B cell (primary cell): ENCODE data around the gene CTSL. TPM values are rescaled to one million over a fixed set of nuclear protein-coding genes. Genes with fewer than 3 reads are reported as not detected.

Experiments
- ATAC-seq: fragments of 200-7000 bp; cut with Tn5 transposase; one replicate; pipeline ENCODE4 v1.10.0; 2021; ENCODE audit warnings: low read depth, mild to moderate bottlenecking, moderate number of reproducible peaks, moderate library complexity
- CTCF ChIA-PET: fragments of 350-600 bp; sonication (Branson Sonifier 250); formaldehyde crosslinking; loops from one replicate; lab custom pipeline; 2021; ENCODE audit warnings: antibody characterized with exemption, inconsistent platforms; lab: Charles Lee
- POLR2A ChIA-PET: fragments of 350-600 bp; sonication (Branson Sonifier 250); formaldehyde crosslinking; loops from one replicate; lab custom pipeline; 2021; ENCODE audit warnings: antibody characterized with exemption; lab: Charles Lee
- DNase-seq: peaks from one replicate; pipeline ENCODE4 v3.0.0; 2013
- H2AFZ ChIP-seq: 2 replicates; pipeline ENCODE4 v1.6.1; 2012; ENCODE audit warnings: mild to moderate bottlenecking, low read depth, low read length; ENCODE audit not compliant: insufficient read depth, poor library complexity, severe bottlenecking
- H3K27ac ChIP-seq, 2 donors: 1 replicate in 1 of 2; 2 replicates in 1 of 2; pipeline ENCODE4 v1.5.1; 2012 to 2013; ENCODE audit warnings: low read length in 2 of 2, mild to moderate bottlenecking in 2 of 2, moderate library complexity in 1 of 2
- H3K27me3 ChIP-seq, 4 experiments: fragments of 200-600 bp in 1 of 4; sonication (generic) in 1 of 4; replicated peaks in 1 of 4; 1 replicate in 2 of 4; 2 replicates in 2 of 4; pipeline versions ENCODE4 v1.6.1 to v1.7.0; 2013 to 2016; ENCODE audit warnings: low read length in 3 of 4, mild to moderate bottlenecking in 2 of 4, mixed read lengths in 1 of 4, moderate library complexity in 1 of 4; ENCODE audit not compliant: insufficient read depth in 4 of 4, control insufficient read depth in 3 of 4; ENCODE audit errors: control extremely low read depth in 1 of 4
- H3K36me3 ChIP-seq, 2 experiments: replicated peaks in 1 of 2; 1 replicate in 1 of 2; 2 replicates in 1 of 2; pipeline versions ENCODE4 v1.6.1 to v1.7.1; 2013; ENCODE audit warnings: low read length in 1 of 2; ENCODE audit not compliant: insufficient read depth in 2 of 2, control insufficient read depth in 1 of 2; ENCODE audit errors: control extremely low read depth in 1 of 2, extremely low read depth in 1 of 2
- H3K4me1 ChIP-seq, 2 donors: fragments of 200-600 bp in 1 of 2; sonication (generic) in 1 of 2; 1 replicate in 1 of 2; 2 replicates in 1 of 2; pipeline versions ENCODE4 v1.5.1 to v1.6.1; 2013 to 2017; ENCODE audit warnings: low read length in 2 of 2; ENCODE audit not compliant: control insufficient read depth in 2 of 2, insufficient read depth in 2 of 2
- H3K4me2 ChIP-seq: replicated peaks from 2 replicates; pipeline ENCODE3; 2012; ENCODE audit warnings: mild to moderate bottlenecking, low read depth, low read length; ENCODE audit not compliant: poor library complexity, severe bottlenecking
- H3K4me3 ChIP-seq, 5 experiments: fragments of 200-600 bp in 1 of 5; sonication (generic) in 1 of 5; 1 replicate in 3 of 5; 2 replicates in 2 of 5; pipeline versions ENCODE4 v1.5.1 to v1.7.0; 2011 to 2016; ENCODE audit warnings: low read length in 4 of 5, mild to moderate bottlenecking in 4 of 5, low read depth in 2 of 5, control low read depth in 1 of 5, moderate library complexity in 1 of 5; ENCODE audit not compliant: insufficient read depth in 1 of 5; ENCODE audit errors: control extremely low read depth in 1 of 5, extremely low read depth in 1 of 5
- H3K79me2 ChIP-seq: fragments of 200-600 bp; sonication (generic); one replicate; pipeline ENCODE4 v1.6.0; 2016; ENCODE audit warnings: low read length; ENCODE audit not compliant: control insufficient read depth, insufficient read depth
- H3K9ac ChIP-seq: fragments of 200-600 bp; sonication (generic); 2 replicates; pipeline ENCODE4 v1.6.1; 2017; ENCODE audit warnings: mild to moderate bottlenecking, low read length, moderate library complexity
- H3K9me3 ChIP-seq, 3 donors: one replicate each; pipeline versions ENCODE4 v1.6.1 to v1.7.1; 2013; ENCODE audit warnings: low read length in 2 of 3; ENCODE audit not compliant: control insufficient read depth in 2 of 3, insufficient read depth in 1 of 3; ENCODE audit errors: control extremely low read depth in 1 of 3
- H4K20me1 ChIP-seq: 2 replicates; pipeline ENCODE4 v1.6.0; 2012; ENCODE audit warnings: mild to moderate bottlenecking, low read length; ENCODE audit not compliant: insufficient read depth, control insufficient read depth, poor library complexity, severe bottlenecking
- H3K27ac Mint-ChIP-seq: one replicate; pipeline ENCODE4 v1.8.0; 2021; ENCODE audit warnings: mixed read lengths
- H3K27me3 Mint-ChIP-seq: one replicate; pipeline ENCODE4 v1.8.0; 2021; ENCODE audit warnings: mixed read lengths
- H3K4me1 Mint-ChIP-seq: one replicate; pipeline ENCODE4 v1.8.0; 2021; ENCODE audit warnings: mixed read lengths
- H3K4me3 Mint-ChIP-seq: one replicate; pipeline ENCODE4 v1.8.0; 2021; ENCODE audit warnings: mixed read lengths
- H3K9me3 Mint-ChIP-seq: one replicate; pipeline ENCODE4 v1.8.0; 2022; ENCODE audit warnings: mixed read lengths; ENCODE audit not compliant: insufficient read depth
- EZH2 ChIP-seq: IDR thresholded peaks from 2 replicates; pipeline ENCODE4 v1.6.1; 2012; ENCODE audit warnings: borderline replicate concordance, low read depth, mild to moderate bottlenecking, moderate library complexity, low read length; ENCODE audit not compliant: insufficient read depth, poor library complexity, severe bottlenecking
- WGBS: methylation state at CpG from one replicate; pipeline ENCODE4 v1.1.5; 2013; ENCODE audit warnings: missing lambda C conversion rate; ENCODE audit not compliant: insufficient coverage; 5-methylcytosine and 5-hydroxymethylcytosine counted together
- intact Hi-C: fragments of 100-400 bp; cut with micrococcal nuclease; formaldehyde crosslinking; loops from one replicate; pipeline ENCODE4 v1.10.0; 2022
- polyA plus RNA-seq: library from polyadenylated mRNA; depleted of rRNA; stranded (reverse); fragments of >200 nt; gene quantifications from 2 replicates; pipeline ENCODE4 v1.2.3, GENCODE V29; 2012
- total RNA-seq, 2 donors: library from RNA; stranded (reverse); fragments of 120-200 nt in 1 of 2; gene quantifications; 1 replicate in 1 of 2; 2 replicates in 1 of 2; pipeline versions ENCODE4 v1.2.3 to v1.2.4, GENCODE V29; 2013 to 2022
- TF ChIP-seq, protein P1 (sequence below): fragments of 200-600 bp; IDR thresholded peaks from one replicate; pipeline ENCODE4 v1.8.0; 2022; ENCODE audit warnings: antibody characterized with exemption, mild to moderate bottlenecking

The CTSL gene
- total and polyA plus RNA-seq, 2 donors (not counting 1 experiment from before 2014, with no cell fraction given), result 0.13 to 0.74 TPM

DNA sequence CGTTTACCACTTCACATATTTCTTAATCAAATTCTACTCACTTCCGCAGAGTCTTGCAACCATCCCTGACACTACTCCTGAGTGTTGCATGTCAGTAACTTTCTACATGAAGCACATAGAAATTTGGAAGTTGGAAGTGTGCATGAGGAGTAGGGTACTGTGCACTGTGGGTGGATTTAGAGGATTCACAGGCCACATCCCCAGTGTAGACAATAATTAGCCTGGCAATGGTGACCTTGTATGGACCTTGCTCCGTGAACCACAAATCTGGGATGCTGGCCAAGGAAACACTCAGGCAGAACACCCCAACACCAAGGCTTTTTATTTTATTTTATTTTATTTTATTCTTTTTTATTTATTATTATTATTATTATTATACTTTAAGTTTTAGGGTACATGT lies 25.5 kb downstream of the CTSL start:
- no peak for ATAC-seq
- Mint-ChIP-seq H3K27ac (no peak overlapping the region), H3K9me3 (peaks cover 3% of the 10 kb centered on the region), H3K4me1 (no peaks in the 10 kb centered on the region), H3K27me3 (peaks cover 3% of the 10 kb centered on the region), H3K4me3 (no peak overlapping the region)
- no peaks in the 10 kb centered on the region for H3K36me3 ChIP-seq
- H3K4me2 ChIP-seq, result no peak overlapping the region
- H3K27ac ChIP-seq, result no peak overlapping the region
- H3K4me3 ChIP-seq, result no peak overlapping the region
- CTCF ChIA-PET, result no interaction called here
- intact Hi-C loops, result no loop called here
- no CpG with 5 or more reads among the region's 3 CpGs for WGBS
- H3K79me2 ChIP-seq, result no peaks in the 10 kb centered on the region
- H3K27me3 ChIP-seq, result no peaks in the 10 kb centered on the region
- no peak overlapping the region for H2AFZ ChIP-seq
- H3K9ac ChIP-seq, result no peak overlapping the region
- H3K4me1 ChIP-seq, result no peaks in the 10 kb centered on the region
- H3K9me3 ChIP-seq, result peaks cover 0 to 3% (median 0%) of the 10 kb centered on the region in 3 donors
- TF ChIP-seq, protein P1, sequence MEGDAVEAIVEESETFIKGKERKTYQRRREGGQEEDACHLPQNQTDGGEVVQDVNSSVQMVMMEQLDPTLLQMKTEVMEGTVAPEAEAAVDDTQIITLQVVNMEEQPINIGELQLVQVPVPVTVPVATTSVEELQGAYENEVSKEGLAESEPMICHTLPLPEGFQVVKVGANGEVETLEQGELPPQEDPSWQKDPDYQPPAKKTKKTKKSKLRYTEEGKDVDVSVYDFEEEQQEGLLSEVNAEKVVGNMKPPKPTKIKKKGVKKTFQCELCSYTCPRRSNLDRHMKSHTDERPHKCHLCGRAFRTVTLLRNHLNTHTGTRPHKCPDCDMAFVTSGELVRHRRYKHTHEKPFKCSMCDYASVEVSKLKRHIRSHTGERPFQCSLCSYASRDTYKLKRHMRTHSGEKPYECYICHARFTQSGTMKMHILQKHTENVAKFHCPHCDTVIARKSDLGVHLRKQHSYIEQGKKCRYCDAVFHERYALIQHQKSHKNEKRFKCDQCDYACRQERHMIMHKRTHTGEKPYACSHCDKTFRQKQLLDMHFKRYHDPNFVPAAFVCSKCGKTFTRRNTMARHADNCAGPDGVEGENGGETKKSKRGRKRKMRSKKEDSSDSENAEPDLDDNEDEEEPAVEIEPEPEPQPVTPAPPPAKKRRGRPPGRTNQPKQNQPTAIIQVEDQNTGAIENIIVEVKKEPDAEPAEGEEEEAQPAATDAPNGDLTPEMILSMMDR, result no peak
- no peak for TF ChIP-seq EZH2
- no peaks in the 10 kb centered on the region for H4K20me1 ChIP-seq
- POLR2A ChIA-PET, result no interaction called here
- DNase-seq, result no peak

DNA sequence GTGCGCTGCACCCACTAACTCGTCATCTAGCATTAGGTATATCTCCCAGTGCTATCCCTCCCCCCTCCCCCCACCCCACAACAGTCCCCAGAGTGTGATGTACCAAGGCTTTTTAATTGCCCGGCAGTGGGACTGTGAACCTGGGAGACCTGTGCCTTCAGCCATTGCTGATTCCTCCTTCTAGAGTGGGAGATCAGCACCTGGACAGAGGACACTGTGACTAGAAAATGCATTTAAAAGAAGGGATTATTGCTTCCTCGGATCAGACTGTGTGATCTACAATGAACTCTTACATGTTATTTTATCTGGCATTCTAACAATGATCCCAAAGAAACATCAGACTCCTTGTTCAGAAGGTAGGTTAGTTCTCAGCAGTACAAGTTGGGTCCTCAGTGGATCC lies 25.9 kb downstream of the CTSL start:
- no peaks in the 10 kb centered on the region for H3K4me1 Mint-ChIP-seq
- H3K4me2 ChIP-seq, result no peak overlapping the region
- H3K4me3 ChIP-seq, result no peak overlapping the region
- ChIA-PET POLR2A (no interaction called here), CTCF (no interaction called here)
- H3K27ac ChIP-seq, result no peak overlapping the region
- H3K27me3 ChIP-seq, result no peaks in the 10 kb centered on the region
- TF ChIP-seq, protein P1, result no peak
- no peak for TF ChIP-seq EZH2
- no peak for DNase-seq
- H3K27ac Mint-ChIP-seq, result no peak overlapping the region
- intact Hi-C loops, result no loop called here
- peaks cover 3% of the 10 kb centered on the region for H3K9me3 Mint-ChIP-seq
- H3K4me3 Mint-ChIP-seq, result no peak overlapping the region
- ATAC-seq, result no peak
- no peaks in the 10 kb centered on the region for H3K79me2 ChIP-seq
- H3K9ac ChIP-seq, result no peak overlapping the region
- no peaks in the 10 kb centered on the region for H3K36me3 ChIP-seq
- H3K4me1 ChIP-seq, result no peaks in the 10 kb centered on the region
- no peak overlapping the region for H2AFZ ChIP-seq
- WGBS, result no CpG with 5 or more reads among the region's 4 CpGs
- H4K20me1 ChIP-seq, result no peaks in the 10 kb centered on the region
- H3K9me3 ChIP-seq, result peaks cover 0 to 3% (median 0%) of the 10 kb centered on the region in 3 donors
- peaks cover 3% of the 10 kb centered on the region for H3K27me3 Mint-ChIP-seq
